K562 (cell line): ENCODE data around the gene ZNRD2. TPM values are rescaled to one million over a fixed set of nuclear protein-coding genes. Genes with fewer than 3 reads are reported as not detected.
A peak's percentile ranks its signal among the peaks of the same experiment; 100 is the strongest.

ENCODE experiments used
- ATAC-seq: fragments of 200-7000 bp; cut with Tn5 transposase; 3 replicates; pipeline ENCODE4 v1.9.1; 2020; ENCODE audit warnings: moderate library complexity
- BruUV-seq: library from RNA; stranded (reverse); fragments of 400-500 nt; replicated peaks from 2 replicates; lab custom pipeline; 2021; lab: Mats Ljungman, UMichigan
- CTCF ChIA-PET: fragments of 300-600 bp; formaldehyde crosslinking; extraction: SDS; loops from one replicate; lab custom pipeline; 2021; ENCODE audit warnings: low intra/inter-chr PET ratio; lab: Yijun Ruan, JAX
- POLR2A ChIA-PET: fragments of 300-600, 350-650 bp; sonication (Branson Sonifier 250); formaldehyde crosslinking; extraction: SDS; loops from one replicate; lab custom pipeline; 2021; ENCODE audit warnings: antibody characterized with exemption, inconsistent platforms; lab: Yijun Ruan, JAX
- DNase-seq, 4 experiments: peaks; one replicate each; pipeline versions ENCODE4 v3.0.0 to v3.0.0-alpha.2; 2011 to 2018; ENCODE audit warnings: low spot score in 3 of 4, mixed read lengths in 3 of 4; ENCODE audit errors: extremely low read depth in 1 of 4
- FAIRE-seq: peaks from 2 replicates; lab custom pipeline; 2011; peaks lifted over from hg19 to GRCh38; lab: Jason Lieb, UNC
- H2AFZ ChIP-seq: 2 replicates; pipeline ENCODE4 v1.6.0; 2011; ENCODE audit warnings: low read depth, low read length, control low read depth, inconsistent platforms
- H3K27ac ChIP-seq: fragments of 200-600 bp; 3 replicates; pipeline ENCODE4 v1.8.0; 2011; ENCODE audit warnings: low read depth, mild to moderate bottlenecking, control low read depth, inconsistent platforms, low read length, moderate library complexity, mixed read lengths; ENCODE audit errors: extremely low read depth
- H3K27me3 ChIP-seq, 2 experiments: fragments of 300-600 bp in 1 of 2; 2 replicates in 1 of 2; 3 replicates in 1 of 2; pipeline versions ENCODE4 v1.6.0 to v1.8.0; 2011; ENCODE audit warnings: inconsistent platforms in 2 of 2, low read length in 2 of 2, mild to moderate bottlenecking in 1 of 2, mixed read lengths in 1 of 2, moderate library complexity in 1 of 2; ENCODE audit not compliant: control insufficient read depth in 2 of 2, insufficient read depth in 2 of 2
- H3K36me3 ChIP-seq: fragments of 300-600 bp; 3 replicates; pipeline ENCODE4 v1.8.0; 2011; ENCODE audit warnings: mild to moderate bottlenecking, low read length, inconsistent platforms; ENCODE audit not compliant: control insufficient read depth, insufficient read depth
- H3K4me1 ChIP-seq, 2 experiments: fragments of 200-600 bp in 1 of 2; replicated peaks in 1 of 2; 2 replicates in 1 of 2; 3 replicates in 1 of 2; pipeline versions ENCODE4 v1.5.1 to v1.8.0; 2011; ENCODE audit warnings: inconsistent platforms in 2 of 2, low read length in 2 of 2, mild to moderate bottlenecking in 1 of 2, mixed read lengths in 1 of 2, moderate library complexity in 1 of 2; ENCODE audit not compliant: control insufficient read depth in 2 of 2, insufficient read depth in 2 of 2
- H3K4me2 ChIP-seq: 2 replicates; pipeline ENCODE4 v1.6.1; 2011; ENCODE audit warnings: low read length, control low read depth, inconsistent platforms, mixed read lengths; ENCODE audit not compliant: insufficient read depth
- H3K4me3 ChIP-seq: fragments of 200-600 bp; sonication (generic), shearing (Covaris generic); 2 replicates; pipeline ENCODE4 v1.5.1; 2016; ENCODE audit warnings: control low read depth, inconsistent platforms
- H3K79me2 ChIP-seq: fragments of 200-600 bp; 3 replicates; pipeline ENCODE4 v1.8.0; 2011; ENCODE audit warnings: low read length, inconsistent platforms; ENCODE audit not compliant: control insufficient read depth, insufficient read depth
- H3K9ac ChIP-seq, 2 experiments: 2 replicates each; pipeline versions ENCODE4 v1.6.0 to v1.6.1; 2011; ENCODE audit warnings: low read depth in 2 of 2, low read length in 2 of 2, control low read depth in 1 of 2, inconsistent platforms in 1 of 2, mild to moderate bottlenecking in 1 of 2, mixed read lengths in 1 of 2; ENCODE audit not compliant: insufficient read depth in 1 of 2
- H3K9me1 ChIP-seq: one replicate; pipeline ENCODE4 v1.6.0; 2011; ENCODE audit warnings: inconsistent platforms, mild to moderate bottlenecking, low read length, moderate library complexity; ENCODE audit not compliant: control insufficient read depth, insufficient read depth
- H3K9me3 ChIP-seq: replicated peaks from 2 replicates; pipeline ENCODE4 v1.5.1; 2011; ENCODE audit warnings: low read depth, low read length, inconsistent platforms; ENCODE audit not compliant: control insufficient read depth, insufficient read depth
- H4K20me1 ChIP-seq: replicated peaks from 2 replicates; pipeline ENCODE4 v1.6.1; 2011; ENCODE audit warnings: low read length, inconsistent platforms, mixed read lengths; ENCODE audit not compliant: control insufficient read depth, insufficient read depth
- GTF3C2 ChIP-seq: IDR thresholded peaks from 3 replicates; pipeline ENCODE4 v1.6.1; 2011; ENCODE audit warnings: borderline replicate concordance, mild to moderate bottlenecking, moderate library complexity; ENCODE audit not compliant: insufficient read length; ENCODE audit errors: extremely low read depth
- HMG20B ChIP-seq: fragments of 250-450 bp; sonication (Bioruptor Pico); IDR thresholded peaks from 2 replicates; pipeline ENCODE4 v1.5.0; 2021; ENCODE audit warnings: mild to moderate bottlenecking
- RNF219 ChIP-seq: fragments of 250-450 bp; sonication (Bioruptor Pico); IDR thresholded peaks from 2 replicates; pipeline ENCODE4 v1.5.0; 2022; ENCODE audit warnings: mild to moderate bottlenecking
- TEAD1 ChIP-seq, 2 experiments: fragments of 450-650 bp in 1 of 2; sonication (generic) in 1 of 2; formaldehyde crosslinking; IDR thresholded peaks; 2 replicates each; pipeline versions ENCODE4 v1.4.0 to v1.8.0; 2020 to 2022; ENCODE audit warnings: mild to moderate bottlenecking in 2 of 2, missing genetic modification reagents in 1 of 2
- ZFP1 ChIP-seq: fragments of 450-650 bp; formaldehyde crosslinking; IDR thresholded peaks from 2 replicates; pipeline ENCODE4 v1.4.0; 2020; ENCODE audit warnings: mild to moderate bottlenecking, mixed read lengths
- ZNF318 ChIP-seq, 2 experiments: fragments of 450-650 bp; IDR thresholded peaks; 2 replicates each; pipeline ENCODE4 v1.6.1; 2016; ENCODE audit warnings: mild to moderate bottlenecking in 2 of 2, borderline replicate concordance in 1 of 2, low read depth in 1 of 2, moderate library complexity in 1 of 2
- WGBS: fragments of 100-300 bp; shearing (Covaris generic); methylation state at CpG from one replicate; pipeline ENCODE4 v1.1.6; 2016; ENCODE audit warnings: low coverage, mixed read lengths; ENCODE audit not compliant: insufficient coverage; ENCODE audit errors: missing lambda C conversion rate; 5-methylcytosine and 5-hydroxymethylcytosine counted together
- in situ Hi-C: fragments of 300-500 bp; cut with MboI; formaldehyde crosslinking; loops from 4 replicates; pipeline ENCODE4 v1.15.0; 2018; ENCODE audit warnings: inconsistent platforms, mixed read lengths
- intact Hi-C: fragments of 100-400 bp; cut with micrococcal nuclease; formaldehyde crosslinking; loops from 2 replicates; pipeline ENCODE4 v1.14.2; 2022
- polyA plus RNA-seq, 8 experiments: library from polyadenylated mRNA; depleted of rRNA in 4 of 8; stranded (reverse) in 5 of 8; unstranded in 3 of 8; fragments of >200 nt; fragmentation: Nextera tagmentation in 2 of 8; fragmentation: Illumina TruSeq in 1 of 8; extraction: Ambion mirVana in 2 of 8; extraction: Trizol in 1 of 8; gene quantifications; 2 replicates each; pipeline versions ENCODE4 v1.2.1 to v1.2.3, GENCODE V29; 2011 to 2014; ENCODE audit warnings: inconsistent platforms in 1 of 8, missing spikeins in 1 of 8
- total RNA-seq, 7 experiments: library from RNA; depleted of rRNA in 6 of 7; stranded (reverse); fragments of >200 nt in 6 of 7; fragmentation: Illumina TruSeq in 2 of 7; extraction: Trizol in 2 of 7; gene quantifications; 2 replicates each; pipeline versions ENCODE4 v1.2.1 to v1.2.3, GENCODE V29; 2011 to 2021; ENCODE audit warnings: low replicate concordance in 1 of 7

ZNRD2 gene
- total and polyA plus RNA-seq, 9 of the 15 experiments (the other 6 are each of a cell fraction or from before 2014, with no cell fraction given) = 13.4 to 129 (median 60.4) TPM

GRCh38 chr11:65606876-65607613 is 36.8 kb downstream of the ZNRD2 start:
- ATAC-seq = peak; percentile 93
- ChIA-PET CTCF (no interaction called here), POLR2A (interaction anchor here (0.6 to 2.9 kb wide), 5 partner anchors 8 to 729 kb away, joined by 3 to 15 read pairs (median 3); partner anchors contain the start of genes PCNX3, RIN1 and SIPA1)
- Histone ChIP-seq H3K4me2 (no peak overlapping the region), H3K79me2 (peaks cover 11% of the 10 kb centered on the region; the same call in 2 of the 3 replicates), H3K27me3 (no peaks in the 10 kb centered on the region), H4K20me1 (no peaks in the 10 kb centered on the region), H3K4me1 (peaks cover 9 to 39% of the 10 kb centered on the region in 2 experiments; a peak in 4 of 5 replicates), H3K9me1 (peaks cover 3% of the 10 kb centered on the region), H3K4me3 (no peak overlapping the region), H3K27ac (no peak overlapping the region), H2AFZ (no peak overlapping the region), H3K36me3 (peaks cover 62% of the 10 kb centered on the region; the same call in 2 of the 3 replicates), H3K9me3 (no peaks in the 10 kb centered on the region), H3K9ac (peak overlapping the region in 1 of 2 experiments; percentile 84; a peak in 2 of 4 replicates)
- in situ Hi-C loops = no loop called here
- no TSS peak for BruUV-seq
- 82% methylated on average over 18 of the region's 67 CpGs for WGBS
- no peak for FAIRE-seq
- peak; percentile 67 to 88 (median 81) for DNase-seq
- intact Hi-C loops = no loop called here
- TF ChIP-seq RNF219 (CRISPR knock-in tag) (no peak), HMG20B (CRISPR knock-in tag) (no peak), TEAD1 (CRISPR knock-in tag; IDR thresholded peaks at IDR 0.05) (no peak), ZNF318 (IDR thresholded peaks at IDR 0.05; ENCODE audit: borderline replicate concordance in 1 of 2, low read depth in 1 of 2) (no peak), GTF3C2 (no peak), ZFP1 (CRISPR knock-in tag) (no peak)
